ENCODE data around the gene SLC6A6. TPM values are rescaled to one million over a fixed set of nuclear protein-coding genes. Genes with fewer than 3 reads are reported as not detected.
A peak's percentile ranks its signal among the peaks of the same experiment; 100 is the strongest.
"Not testable (repeated sequence)": the region's sequence is repeated elsewhere in the genome, so short reads cannot be mapped to it uniquely, and the experiment has no call there.

SLC6A6 gene
- total and polyA plus RNA-seq, 2 experiments from 2014 or later = 30.7 to 58.9 TPM

DNA sequence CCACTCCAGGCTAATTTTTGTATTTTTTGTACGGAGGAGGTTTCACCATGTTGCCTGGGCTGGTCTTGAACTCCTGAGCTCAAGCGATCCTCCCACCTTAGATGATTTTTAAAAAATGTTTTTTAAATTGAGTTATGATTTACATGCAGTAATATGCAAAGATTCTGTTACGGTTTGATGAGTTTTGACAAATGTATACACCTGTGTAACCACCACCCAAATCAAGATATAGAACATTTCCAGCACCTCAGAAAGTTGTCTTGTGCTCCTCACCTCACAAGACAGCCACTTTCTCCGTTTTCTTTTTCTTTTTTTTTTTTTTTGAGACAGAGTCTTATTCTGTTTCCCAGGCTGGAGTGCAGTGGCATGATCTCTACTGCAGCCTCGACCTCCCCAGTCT, 4.8 kb downstream of the SLC6A6 start:
- Histone ChIP-seq H3K9me2 (replicated peaks; ENCODE audit: insufficient read depth) (no peaks in the 10 kb centered on the region), H3K36me3 (replicated peaks; ENCODE audit: insufficient read depth, low read depth) (no peaks in the 10 kb centered on the region), H3K27me3 (no peaks in the 10 kb centered on the region), H3K27ac (no peak overlapping the region), H4K20me1 (ENCODE audit: insufficient read depth, poor library complexity, severe bottlenecking) (peaks cover 42% of the 10 kb centered on the region), H3K4me2 (no peak overlapping the region), H2AFZ (no peak overlapping the region), H3K79me2 (peaks cover 87% of the 10 kb centered on the region), H3K9me3 (ENCODE audit: low read depth) (no peaks in the 10 kb centered on the region), H3K4me1 (ENCODE audit: insufficient read depth) (peaks cover 20% of the 10 kb centered on the region), H3K4me3 (no peak overlapping the region)
- DNase-seq (ENCODE audit: low spot score) = no peak
- TF ChIP-seq EZH2phosphoT487 (IDR thresholded peaks at IDR 0.05; ENCODE audit: low read depth, severe bottlenecking, unreplicated experiment) (no peak), EZH2 (IDR thresholded peaks at IDR 0.05; ENCODE audit: borderline replicate concordance) (no peak)
- TF ChIP-seq, protein P1, sequence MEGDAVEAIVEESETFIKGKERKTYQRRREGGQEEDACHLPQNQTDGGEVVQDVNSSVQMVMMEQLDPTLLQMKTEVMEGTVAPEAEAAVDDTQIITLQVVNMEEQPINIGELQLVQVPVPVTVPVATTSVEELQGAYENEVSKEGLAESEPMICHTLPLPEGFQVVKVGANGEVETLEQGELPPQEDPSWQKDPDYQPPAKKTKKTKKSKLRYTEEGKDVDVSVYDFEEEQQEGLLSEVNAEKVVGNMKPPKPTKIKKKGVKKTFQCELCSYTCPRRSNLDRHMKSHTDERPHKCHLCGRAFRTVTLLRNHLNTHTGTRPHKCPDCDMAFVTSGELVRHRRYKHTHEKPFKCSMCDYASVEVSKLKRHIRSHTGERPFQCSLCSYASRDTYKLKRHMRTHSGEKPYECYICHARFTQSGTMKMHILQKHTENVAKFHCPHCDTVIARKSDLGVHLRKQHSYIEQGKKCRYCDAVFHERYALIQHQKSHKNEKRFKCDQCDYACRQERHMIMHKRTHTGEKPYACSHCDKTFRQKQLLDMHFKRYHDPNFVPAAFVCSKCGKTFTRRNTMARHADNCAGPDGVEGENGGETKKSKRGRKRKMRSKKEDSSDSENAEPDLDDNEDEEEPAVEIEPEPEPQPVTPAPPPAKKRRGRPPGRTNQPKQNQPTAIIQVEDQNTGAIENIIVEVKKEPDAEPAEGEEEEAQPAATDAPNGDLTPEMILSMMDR (IDR thresholded peaks at IDR 0.05; ENCODE audit: poor library complexity) = no peak
- WGBS (ENCODE audit: low lambda C conversion rate, missing lambda C conversion rate) = 88% methylated on average over 5 of the region's 5 CpGs

DNA sequence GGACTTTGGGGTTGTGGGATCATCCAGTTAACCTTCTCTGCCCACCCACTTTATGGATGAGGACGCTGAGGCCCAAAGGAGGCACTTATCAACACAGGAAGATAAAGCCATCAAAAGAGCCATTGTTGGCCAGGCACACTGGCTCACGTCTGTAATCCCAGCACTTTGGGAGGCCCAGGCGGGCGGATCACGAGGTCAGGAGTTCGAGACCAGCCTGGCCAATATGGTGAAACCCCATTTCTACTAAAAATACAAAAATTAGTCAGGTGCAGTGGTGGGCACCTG, 7.3 kb downstream of the SLC6A6 start:
- peaks cover 24% of the 10 kb centered on the region for H3K4me1 ChIP-seq (ENCODE audit: insufficient read depth)
- H3K27me3 ChIP-seq; H3K9me2 ChIP-seq (replicated peaks; ENCODE audit: insufficient read depth); DNase-seq (ENCODE audit: low spot score); H3K4me2 ChIP-seq; H3K27ac ChIP-seq; H3K36me3 ChIP-seq (replicated peaks; ENCODE audit: insufficient read depth, low read depth); H3K4me3 ChIP-seq; H3K9me3 ChIP-seq (ENCODE audit: low read depth); H2AFZ ChIP-seq: not testable (repeated sequence)
- peaks cover 94% of the 10 kb centered on the region for H3K79me2 ChIP-seq
- WGBS (ENCODE audit: low lambda C conversion rate, missing lambda C conversion rate) = 91% methylated on average over 6 of the region's 6 CpGs
- peaks cover 43% of the 10 kb centered on the region for H4K20me1 ChIP-seq (ENCODE audit: insufficient read depth, poor library complexity, severe bottlenecking)

DNA sequence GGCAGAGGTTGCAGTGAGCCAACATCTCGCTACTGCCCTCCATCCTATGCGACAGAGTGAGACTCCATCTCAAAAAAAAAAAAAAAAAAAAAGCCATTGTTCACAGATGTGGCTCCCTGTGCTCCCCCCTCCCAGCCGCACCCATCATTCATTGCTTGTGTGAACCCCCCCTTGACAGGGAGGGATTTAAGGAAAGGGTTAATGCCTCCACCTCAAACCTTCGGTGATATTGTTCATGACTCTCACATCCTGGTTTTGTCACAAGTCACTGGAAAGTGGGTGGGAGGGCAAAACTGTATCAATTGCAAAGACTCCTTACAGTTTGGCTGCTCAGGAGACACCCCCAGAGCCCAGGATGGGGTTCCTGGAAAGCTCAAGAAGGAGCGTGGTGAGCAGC, 7.7 kb downstream of the SLC6A6 start:
- H2AFZ ChIP-seq = no peak overlapping the region
- no peaks in the 10 kb centered on the region for H3K9me3 ChIP-seq (ENCODE audit: low read depth)
- TF ChIP-seq, protein P1 (IDR thresholded peaks at IDR 0.05; ENCODE audit: poor library complexity) = no peak
- TF ChIP-seq EZH2phosphoT487 (IDR thresholded peaks at IDR 0.05; ENCODE audit: low read depth, severe bottlenecking, unreplicated experiment) = no peak
- no peak for TF ChIP-seq EZH2 (IDR thresholded peaks at IDR 0.05; ENCODE audit: borderline replicate concordance)
- no peaks in the 10 kb centered on the region for H3K9me2 ChIP-seq (replicated peaks; ENCODE audit: insufficient read depth)
- peak overlapping the region; percentile 48 for H3K27ac ChIP-seq
- no peak overlapping the region for H3K4me2 ChIP-seq
- no peak for DNase-seq (ENCODE audit: low spot score)
- H3K79me2 ChIP-seq = peaks cover 94% of the 10 kb centered on the region
- no peak overlapping the region for H3K4me3 ChIP-seq
- peaks cover 20% of the 10 kb centered on the region for H3K4me1 ChIP-seq (ENCODE audit: insufficient read depth)
- WGBS (ENCODE audit: low lambda C conversion rate, missing lambda C conversion rate) = 96% methylated on average over 5 of the region's 5 CpGs
- H4K20me1 ChIP-seq (ENCODE audit: insufficient read depth, poor library complexity, severe bottlenecking) = peaks cover 43% of the 10 kb centered on the region
- H3K36me3 ChIP-seq (replicated peaks; ENCODE audit: insufficient read depth, low read depth) = no peaks in the 10 kb centered on the region
- H3K27me3 ChIP-seq = no peaks in the 10 kb centered on the region

DNA sequence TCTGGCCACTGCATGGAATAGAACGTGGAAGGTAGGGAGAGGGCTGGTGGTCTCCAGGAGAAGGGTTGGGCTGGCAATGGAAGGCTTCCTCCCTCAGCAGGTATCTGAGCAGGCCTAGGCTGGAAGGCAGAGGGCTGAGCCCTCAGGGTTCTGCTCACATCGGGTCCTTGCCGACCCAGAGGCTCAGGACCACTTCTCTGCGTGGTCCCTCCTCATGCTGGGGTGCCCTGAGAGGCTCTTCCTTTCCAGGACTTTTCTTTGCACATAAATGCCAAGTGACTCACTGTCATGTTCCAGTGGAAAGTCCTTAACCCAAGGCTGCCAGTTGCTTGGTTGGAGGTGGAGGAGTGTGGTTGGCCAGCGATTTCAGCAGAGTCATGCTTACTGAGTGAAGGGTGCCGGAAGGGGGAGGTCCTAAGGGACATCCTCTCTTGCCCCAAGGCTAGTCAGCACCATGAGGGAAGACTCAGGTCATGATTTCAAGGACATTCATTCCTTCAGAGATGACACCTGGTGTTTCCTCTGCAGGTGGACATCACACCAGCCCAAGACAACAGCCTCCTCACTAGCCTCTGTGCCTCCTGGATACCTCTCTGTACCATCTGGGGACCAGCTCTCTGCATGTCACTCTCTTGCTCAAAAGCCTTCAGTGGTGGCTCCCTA, 8.2 kb downstream of the SLC6A6 start:
- H2AFZ ChIP-seq = no peak overlapping the region
- peaks cover 16% of the 10 kb centered on the region for H3K4me1 ChIP-seq (ENCODE audit: insufficient read depth)
- peaks cover 93% of the 10 kb centered on the region for H3K79me2 ChIP-seq
- H3K9me3 ChIP-seq (ENCODE audit: low read depth) = no peaks in the 10 kb centered on the region
- no peak for DNase-seq (ENCODE audit: low spot score)
- H3K9me2 ChIP-seq (replicated peaks; ENCODE audit: insufficient read depth) = no peaks in the 10 kb centered on the region
- peak overlapping the region; percentile 48 for H3K27ac ChIP-seq
- peaks cover 40% of the 10 kb centered on the region for H4K20me1 ChIP-seq (ENCODE audit: insufficient read depth, poor library complexity, severe bottlenecking)
- no peak overlapping the region for H3K4me3 ChIP-seq
- no peaks in the 10 kb centered on the region for H3K36me3 ChIP-seq (replicated peaks; ENCODE audit: insufficient read depth, low read depth)
- WGBS (ENCODE audit: low lambda C conversion rate, missing lambda C conversion rate) = 94% methylated on average over 6 of the region's 6 CpGs
- H3K4me2 ChIP-seq = no peak overlapping the region
- TF ChIP-seq, protein P1 (IDR thresholded peaks at IDR 0.05; ENCODE audit: poor library complexity) = no peak
- TF ChIP-seq EZH2 (IDR thresholded peaks at IDR 0.05; ENCODE audit: borderline replicate concordance) (no peak), EZH2phosphoT487 (IDR thresholded peaks at IDR 0.05; ENCODE audit: low read depth, severe bottlenecking, unreplicated experiment) (no peak)
- H3K27me3 ChIP-seq = no peaks in the 10 kb centered on the region

Measured in hepatocyte (in vitro differentiated cells).